ENCODE results near the gene LTBP1. TPM values are rescaled to one million over a fixed set of nuclear protein-coding genes. Genes with fewer than 3 reads are reported as not detected.

LTBP1 gene
- total RNA-seq, 1 experiment from 2014 or later, result 12.5 TPM

DNA sequence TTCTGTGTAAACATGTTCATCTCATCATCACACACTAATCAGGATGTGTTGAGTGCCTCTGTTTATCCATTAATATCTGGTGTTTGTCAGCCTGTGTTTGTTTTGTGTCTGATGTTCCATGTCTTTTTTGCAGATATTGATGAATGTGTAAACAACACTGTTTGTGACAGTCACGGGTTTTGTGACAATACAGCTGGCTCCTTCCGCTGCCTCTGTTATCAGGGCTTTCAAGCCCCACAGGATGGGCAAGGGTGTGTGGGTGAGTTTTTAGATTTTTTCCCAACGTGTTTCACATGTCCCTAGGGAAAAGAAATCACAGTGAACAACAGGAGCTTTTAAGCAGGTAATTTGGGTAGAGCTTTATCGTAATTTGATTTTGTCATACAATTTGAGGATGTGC lies 396.0 kb downstream of the LTBP1 start:
- Histone ChIP-seq H3K27me3 (ENCODE audit: control insufficient read depth, insufficient read depth, low read length) (no peaks in the 10 kb centered on the region), H3K4me1 (ENCODE audit: control insufficient read depth, insufficient read depth, low read length) (no peaks in the 10 kb centered on the region), H3K27ac (ENCODE audit: low read length) (no peak overlapping the region), H3K9me3 (ENCODE audit: control insufficient read depth, insufficient read depth, low read depth, low read length) (no peaks in the 10 kb centered on the region), H3K4me3 (ENCODE audit: low read depth in 2 of 2, low read length in 2 of 2) (no peak overlapping the region), H3K36me3 (ENCODE audit: control insufficient read depth, insufficient read depth, low read length) (no peaks in the 10 kb centered on the region)
- intact Hi-C loops (cut with micrococcal nuclease; ENCODE audit: unreplicated experiment), result no loop called here
- no TSS peak for BruUV-seq (replicated peaks)
- no peak for ATAC-seq
- POLR2A ChIA-PET, result interaction anchor here (0.6 kb wide), 1 partner anchor 204 kb away, joined by 11 read pairs; no protein-coding TSS in a partner anchor
- no peak for TF ChIP-seq POLR2AphosphoS5 (IDR thresholded peaks at IDR 0.05; ENCODE audit: low read depth, low read length)
- no peak for TF ChIP-seq REST (IDR thresholded peaks at IDR 0.05; ENCODE audit: insufficient read depth in 1 of 2, low read depth in 2 of 2, low read length in 1 of 2)
- no peak for TF ChIP-seq TCF7L2 (IDR thresholded peaks at IDR 0.05; ENCODE audit: low read depth, low read length)
- no peak for TF ChIP-seq CTCF (IDR thresholded peaks at IDR 0.05)
- TF ChIP-seq SIN3A (IDR thresholded peaks at IDR 0.05; ENCODE audit: borderline replicate concordance, insufficient read depth, low read depth, low read length), result no peak
- DNase-seq (ENCODE audit: low read depth, low spot score), result no peak
- in situ Hi-C loops (cut with HindIII; ENCODE audit: low pct_unique_long_range_greater_than_20kb, low sequenced_read_pairs), result no loop called here
- CTCF ChIA-PET, result no interaction called here

DNA sequence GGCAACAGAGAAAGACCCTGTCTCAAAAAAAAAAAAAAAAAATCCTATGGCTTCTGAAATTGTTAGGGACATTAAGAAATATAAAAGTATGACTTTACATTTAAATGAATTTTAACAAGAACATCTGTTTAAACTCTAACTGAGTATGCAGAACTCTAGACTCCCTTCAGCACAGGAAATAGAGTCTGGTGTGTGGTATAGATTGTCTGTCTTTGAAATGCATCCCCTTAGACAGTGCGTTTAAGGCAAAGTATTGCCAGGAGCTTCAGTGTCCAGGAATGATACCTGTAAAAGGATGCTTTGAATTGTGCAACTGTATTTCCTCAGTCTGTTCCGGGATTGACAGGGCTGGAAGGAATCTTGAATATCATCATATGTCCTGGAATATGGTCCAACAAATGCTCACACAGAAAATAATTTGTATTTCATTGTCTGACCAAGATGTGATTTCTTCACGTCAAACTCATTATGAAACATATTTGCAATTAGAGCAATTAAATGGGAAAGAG lies 396.7 kb downstream of the LTBP1 start:
- intact Hi-C loops (cut with micrococcal nuclease; ENCODE audit: unreplicated experiment), result no loop called here
- ATAC-seq (no peak), DNase-seq (ENCODE audit: low read depth, low spot score) (no peak)
- BruUV-seq (replicated peaks), result no TSS peak
- no peaks in the 10 kb centered on the region for H3K4me1 ChIP-seq (ENCODE audit: control insufficient read depth, insufficient read depth, low read length)
- in situ Hi-C loops (cut with HindIII; ENCODE audit: low pct_unique_long_range_greater_than_20kb, low sequenced_read_pairs), result no loop called here
- H3K9me3 ChIP-seq (ENCODE audit: control insufficient read depth, insufficient read depth, low read depth, low read length), result no peaks in the 10 kb centered on the region
- ChIA-PET POLR2A (no interaction called here), CTCF (no interaction called here)
- H3K27ac ChIP-seq (ENCODE audit: low read length), result no peak overlapping the region
- H3K27me3 ChIP-seq (ENCODE audit: control insufficient read depth, insufficient read depth, low read length), result no peaks in the 10 kb centered on the region
- no peak overlapping the region for H3K4me3 ChIP-seq (ENCODE audit: low read depth in 2 of 2, low read length in 2 of 2)
- no peaks in the 10 kb centered on the region for H3K36me3 ChIP-seq (ENCODE audit: control insufficient read depth, insufficient read depth, low read length)
- TF ChIP-seq REST (IDR thresholded peaks at IDR 0.05; ENCODE audit: insufficient read depth in 1 of 2, low read depth in 2 of 2, low read length in 1 of 2) (no peak), TCF7L2 (IDR thresholded peaks at IDR 0.05; ENCODE audit: low read depth, low read length) (no peak), POLR2AphosphoS5 (IDR thresholded peaks at IDR 0.05; ENCODE audit: low read depth, low read length) (no peak), CTCF (IDR thresholded peaks at IDR 0.05) (no peak), SIN3A (IDR thresholded peaks at IDR 0.05; ENCODE audit: borderline replicate concordance, insufficient read depth, low read depth, low read length) (no peak)

Measured in Panc1 (cell line).